Mesenteric fat pad (tissue), 1 donor: ENCODE measurements around the gene C17orf75. TPM values are rescaled to one million over a fixed set of nuclear protein-coding genes. Genes with fewer than 3 reads are reported as not detected.
"Not testable (repeated sequence)": the region's sequence is repeated elsewhere in the genome, so short reads cannot be mapped to it uniquely, and the experiment has no call there.

Source experiments
- DNase-seq: peaks from one replicate; pipeline ENCODE4 v3.0.0-alpha.2; 2020; ENCODE audit warnings: low spot score
- long read RNA-seq: library from polyadenylated mRNA; unstranded; transcript quantifications from one replicate; pipeline ENCODE4 v2.0.0, GENCODE V29; 2020
- total RNA-seq: library from RNA; stranded (reverse); fragmentation: NEBNext Ultra II Directional; extraction: Animal tissue kit (Norgen Biotek cat#: 25700); gene quantifications from one replicate; pipeline ENCODE4 v1.2.1, GENCODE V29; 2021
- donor health status: DM: yes; HTN: yes; CAD: no.

The C17orf75 gene
- total RNA-seq: 8.6 TPM
- long read RNA-seq, transcript C17orf75-202 (10 exons, 1,642 nt): major isoform, 10 of 14 reads
- long read RNA-seq, partial matches to known transcripts: 0 of 14 reads
- long read RNA-seq, other reads (novel, unspliced or antisense): 4 of 14 reads

GRCh38 chr17:32341857-32342602 lies at the start of gene C17orf75:
TSS of gene C17orf75 (minus strand) at chr17:32342173. CDS start at chr17:32342139, 34 bp downstream.
- DNase-seq: peak; percentile 92

- DNase-seq: no peak
Observed at GRCh38 chr17:32388613-32389459, 46.9 kb upstream of the C17orf75 start.

- peak; percentile 55 for DNase-seq
Observed at GRCh38 chr17:32388128-32388527, 46.2 kb upstream of the C17orf75 start.

DNA sequence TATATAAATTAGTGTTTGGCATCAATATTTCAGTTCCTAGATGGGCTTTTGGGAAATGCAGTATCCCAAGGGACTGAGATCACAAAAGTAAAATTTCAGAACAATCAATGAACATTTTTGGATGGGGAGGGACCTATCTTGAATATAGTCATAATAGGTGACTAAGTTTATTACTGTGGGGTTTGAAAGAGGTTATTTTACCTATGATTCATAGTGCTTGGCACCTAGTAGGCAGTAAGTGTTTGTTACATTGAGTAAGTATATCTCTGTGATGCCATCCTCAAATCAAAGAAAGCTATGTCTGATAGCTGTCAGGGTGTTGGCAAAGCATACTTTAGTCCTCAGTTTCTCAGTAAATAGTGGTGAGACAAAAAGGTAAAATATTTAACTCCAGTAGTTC lies 44.9 kb upstream of the C17orf75 start:
- no peak for DNase-seq

- no peak for DNase-seq
Observed at GRCh38 chr17:32385971-32386370, 44.0 kb upstream of the C17orf75 start.

DNA sequence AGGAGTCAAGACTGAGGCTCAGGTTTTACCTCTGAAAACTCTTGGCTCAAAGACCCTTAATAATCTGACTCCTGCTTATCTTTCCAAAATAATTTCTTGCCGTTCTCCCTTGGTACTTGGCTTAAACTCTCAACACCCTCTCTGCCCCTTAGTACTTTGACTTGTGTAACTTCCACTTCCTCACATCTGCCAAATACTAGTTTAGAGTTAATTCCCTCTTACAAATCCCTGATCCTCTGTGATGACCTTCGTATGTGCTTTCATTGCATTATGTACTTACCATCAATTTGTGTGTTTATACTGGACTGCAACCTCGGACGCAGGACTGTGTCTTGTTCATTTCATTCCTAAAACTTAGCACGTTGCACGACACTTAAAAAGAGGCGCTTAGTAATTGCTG lies 43.1 kb upstream of the C17orf75 start:
- DNase-seq: no peak

DNA sequence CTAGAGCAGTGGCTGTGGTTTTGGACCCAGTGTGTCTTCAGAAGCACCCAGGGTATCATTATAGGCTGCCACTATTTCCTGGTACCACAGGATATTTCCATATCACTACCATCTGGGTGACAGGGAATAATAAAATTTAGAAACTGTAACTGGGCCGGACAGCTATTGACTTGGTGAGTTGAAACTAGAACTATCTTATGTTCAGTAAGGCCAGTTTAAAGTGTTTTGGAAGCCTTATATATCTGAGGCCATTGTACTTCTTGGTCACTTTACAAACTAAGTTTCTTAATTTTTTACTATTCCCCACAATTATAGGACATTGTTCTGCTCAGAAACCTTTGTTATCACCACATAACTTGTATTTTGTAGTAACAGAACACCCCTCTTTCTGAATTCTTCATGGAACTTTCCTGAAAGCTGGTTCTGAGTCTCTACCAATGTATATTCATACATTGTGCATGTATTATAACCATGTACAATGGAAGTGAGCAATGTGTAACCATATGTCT lies 42.0 kb upstream of the C17orf75 start:
- no peak for DNase-seq

- no peak for DNase-seq
Observed at GRCh38 chr17:32382526-32383223, 40.7 kb upstream of the C17orf75 start.

DNA sequence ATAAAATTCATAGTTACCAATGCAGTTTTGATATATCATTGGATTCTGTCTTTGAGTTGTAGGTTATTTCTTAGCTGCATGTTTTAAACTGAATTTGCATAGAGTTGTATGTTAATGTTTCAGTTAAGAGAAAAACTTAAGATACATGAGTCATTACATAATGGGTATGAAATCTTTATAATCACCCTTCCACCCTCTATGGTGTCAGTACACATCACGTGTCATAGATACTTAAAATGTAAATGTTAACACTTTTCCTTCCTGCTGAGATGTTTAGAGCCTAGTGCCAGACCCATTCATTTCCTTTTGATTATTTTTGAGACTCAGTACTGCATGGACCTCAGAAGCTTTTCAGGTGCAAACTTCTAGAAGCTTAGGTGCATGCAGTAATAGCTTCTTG lies 28.5 kb upstream of the C17orf75 start:
- DNase-seq: no peak

DNA sequence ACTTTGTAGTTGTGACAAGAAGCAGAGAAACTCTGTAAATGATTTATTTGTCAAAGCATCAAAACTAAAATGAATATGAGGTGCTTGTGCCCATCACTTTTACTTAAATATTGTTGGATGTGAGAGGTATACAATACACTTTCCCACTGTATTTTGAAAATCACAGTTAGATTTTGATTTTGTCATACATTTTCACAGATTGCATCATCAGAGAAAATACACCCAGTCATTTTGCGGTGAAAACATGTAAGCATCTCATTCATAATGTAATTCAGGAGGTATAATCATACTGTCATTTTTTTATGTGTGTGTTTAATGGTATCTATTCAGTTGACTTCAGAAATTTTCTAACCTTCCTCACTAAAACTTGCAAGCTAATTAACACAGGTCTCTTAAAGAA lies 19.3 kb upstream of the C17orf75 start:
- DNase-seq: no peak

DNA sequence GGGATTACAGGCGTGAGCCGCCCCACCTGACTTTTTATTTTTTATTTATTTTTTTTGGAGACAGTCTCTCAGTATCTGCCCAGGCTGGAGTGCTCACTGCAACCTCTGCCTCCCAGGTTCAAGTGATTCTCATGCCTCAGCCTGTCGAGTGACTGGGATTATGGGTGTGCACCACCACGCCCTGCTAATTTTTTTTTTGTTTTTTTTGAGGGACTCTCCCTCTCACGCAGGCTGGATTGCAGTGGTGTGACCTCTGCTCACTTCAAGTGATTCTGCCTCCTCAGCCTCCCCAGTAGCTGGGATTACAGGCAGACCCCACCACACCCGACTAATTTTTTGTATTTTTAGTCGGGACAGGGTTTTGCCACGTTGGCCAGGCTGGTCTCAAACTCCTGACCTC lies 15.6 kb upstream of the C17orf75 start:
- DNase-seq: no peak

GRCh38 chr17:32356750-32357149 lies 14.8 kb upstream of the C17orf75 start:
- DNase-seq: no peak

GRCh38 chr17:32356378-32356743 lies 14.4 kb upstream of the C17orf75 start:
- no peak for DNase-seq

DNA sequence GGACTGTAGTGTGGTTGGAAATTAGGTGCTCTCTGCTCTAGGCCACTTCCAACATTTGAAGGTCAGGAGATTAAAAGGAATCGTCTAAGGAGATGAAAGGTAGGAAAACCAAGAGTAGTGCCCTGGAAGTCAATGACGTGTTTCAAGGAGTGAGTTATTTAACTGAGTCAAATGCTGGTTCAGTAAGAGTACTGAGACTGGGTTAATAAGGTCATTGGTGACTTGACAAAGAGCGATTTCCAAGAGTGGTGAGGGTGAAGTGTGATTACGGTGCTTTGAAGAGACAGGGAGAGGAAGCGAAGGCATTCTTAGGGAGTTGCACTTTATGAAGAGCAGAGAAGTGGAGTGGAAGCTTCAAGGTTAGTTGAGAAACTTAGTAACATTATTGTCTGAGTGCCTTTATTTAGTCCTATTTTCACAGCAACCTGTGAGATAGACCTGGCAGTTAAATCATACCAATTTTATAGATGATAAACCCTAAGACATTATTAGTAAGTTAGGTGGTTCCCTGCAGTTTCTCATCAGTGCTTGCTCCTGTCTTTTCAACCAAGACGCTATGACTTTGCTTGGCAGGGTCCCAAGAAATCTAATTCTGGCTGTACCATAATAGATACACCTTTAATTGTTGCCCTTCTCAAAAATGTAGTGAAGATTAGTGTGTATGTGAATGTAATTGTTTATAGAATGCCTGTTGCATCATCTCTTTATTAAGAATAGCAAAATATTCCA lies 13.8 kb upstream of the C17orf75 start:
- DNase-seq: no peak

DNA sequence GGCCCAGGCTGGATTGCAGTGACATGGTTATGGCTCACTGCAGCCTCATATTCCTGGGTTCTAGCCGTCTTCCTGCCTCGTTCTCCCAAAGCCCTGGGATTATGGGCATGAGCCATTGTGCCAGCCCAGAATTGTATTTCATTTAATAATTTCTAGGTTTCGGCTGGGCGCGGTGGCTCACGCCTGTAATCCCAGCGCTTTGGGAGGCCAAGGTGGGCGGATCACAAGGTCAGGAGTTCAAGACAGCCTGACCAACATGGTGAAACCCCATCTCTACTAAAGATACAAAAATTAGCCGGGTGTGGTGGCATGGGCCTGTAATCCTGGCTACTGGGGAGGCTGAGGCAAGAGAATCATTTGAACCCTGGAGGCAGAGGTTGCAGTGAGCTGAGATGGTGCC lies 10.8 kb upstream of the C17orf75 start:
- DNase-seq: not testable (repeated sequence)

DNA sequence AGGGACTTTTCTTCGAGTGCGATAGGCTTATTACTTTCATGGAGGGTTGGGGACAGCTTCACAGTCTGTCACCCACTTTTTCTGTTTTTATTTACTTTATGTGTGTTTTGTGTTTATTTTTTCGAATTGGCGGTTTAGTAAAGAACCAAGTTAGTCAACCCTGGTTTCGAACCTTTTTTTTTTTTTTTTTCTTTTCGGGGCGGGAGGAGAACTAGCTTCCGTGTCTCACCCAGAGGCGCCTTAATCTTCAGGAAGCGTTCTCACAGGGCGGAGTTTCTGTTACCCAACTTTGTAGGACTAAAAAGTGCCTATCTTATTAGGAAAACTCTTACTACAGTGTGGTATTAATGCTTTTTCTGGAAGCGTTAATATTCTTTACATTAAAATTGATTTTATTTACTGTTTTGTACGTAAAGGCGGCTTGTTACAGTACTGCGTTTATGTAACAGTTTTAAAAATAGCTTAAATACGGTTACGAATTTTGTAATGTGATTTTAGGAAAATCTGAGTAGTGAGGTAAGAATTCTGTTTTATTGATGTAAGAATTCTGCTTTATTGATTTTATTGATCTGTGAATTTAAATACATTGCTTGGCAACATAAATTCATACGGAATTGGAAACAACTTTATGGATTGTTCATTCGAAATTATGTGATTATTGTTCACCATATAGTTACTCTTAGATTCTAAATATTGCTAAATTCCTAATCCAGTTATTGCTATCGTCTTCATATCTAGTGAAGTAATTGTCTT lies 8.9 kb upstream of the C17orf75 start:
- DNase-seq: no peak

DNA sequence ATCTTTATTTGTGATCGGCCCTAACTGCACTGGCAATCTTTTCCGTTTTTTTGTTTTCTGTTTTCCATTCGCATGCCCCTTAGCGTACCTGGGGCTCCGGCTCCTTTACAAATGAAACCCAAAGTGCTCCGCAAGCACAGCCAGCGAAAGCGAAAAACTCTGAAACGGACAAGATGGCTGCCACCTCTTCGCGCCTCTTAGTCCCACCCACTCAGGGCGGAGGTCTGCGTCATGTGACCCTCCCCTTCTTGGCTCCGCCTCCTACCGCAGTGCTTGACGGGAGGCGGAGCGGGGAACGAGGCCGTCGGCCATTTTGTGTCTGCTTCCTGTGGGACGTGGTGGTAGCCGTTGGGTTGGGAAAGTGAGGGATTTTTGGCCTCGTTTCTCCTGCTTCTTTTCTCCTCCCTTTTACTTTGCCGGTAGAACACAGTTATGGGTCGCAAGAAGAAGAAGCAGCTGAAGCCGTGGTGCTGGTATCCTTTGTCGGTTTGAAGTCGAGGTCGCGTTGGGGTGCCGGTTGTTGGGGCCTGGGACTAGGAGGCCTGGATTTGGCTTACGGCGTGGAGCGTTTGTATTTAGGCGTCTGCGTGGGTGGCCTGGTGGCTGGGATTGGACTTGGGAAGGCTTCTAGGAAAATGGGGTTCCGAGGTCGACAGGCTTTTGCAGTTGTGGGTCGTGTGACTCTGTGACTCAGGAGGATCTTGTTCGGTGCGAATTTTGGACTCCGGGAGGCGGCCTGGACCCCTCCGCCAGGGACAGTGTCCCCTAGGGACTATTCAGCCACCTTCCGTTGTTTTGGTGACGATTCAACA lies 8.1 kb upstream of the C17orf75 start, which contains the start of gene ZNF207:
ZNF207 (plus strand) TSS at position 304 of the 812 bp plus-strand sequence; CDS start at position 433, 129 bp downstream.
- peak; percentile 98 for DNase-seq

DNA sequence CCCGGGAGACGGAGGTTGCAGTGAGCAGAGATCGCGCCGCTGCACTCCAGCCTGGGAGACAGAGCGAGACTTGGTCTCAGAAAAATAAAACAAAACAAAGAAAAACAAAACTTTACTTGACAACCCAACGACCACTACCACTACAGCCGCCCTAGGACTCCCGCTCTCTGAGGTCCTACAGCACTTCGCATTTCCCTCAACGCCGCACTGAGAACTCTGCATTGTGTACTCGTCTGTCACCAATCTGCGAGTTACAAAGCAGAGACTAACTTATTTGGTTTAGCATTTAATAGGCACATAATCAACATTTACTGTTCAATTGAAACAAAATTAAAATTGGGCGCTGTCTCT lies 7.5 kb upstream of the C17orf75 start:
- DNase-seq: no peak

GRCh38 chr17:32348483-32348800 lies 6.5 kb upstream of the C17orf75 start:
- no peak for DNase-seq
